Measurements from ENCODE around the gene ARHGAP22.

Gene ARHGAP22

DNA sequence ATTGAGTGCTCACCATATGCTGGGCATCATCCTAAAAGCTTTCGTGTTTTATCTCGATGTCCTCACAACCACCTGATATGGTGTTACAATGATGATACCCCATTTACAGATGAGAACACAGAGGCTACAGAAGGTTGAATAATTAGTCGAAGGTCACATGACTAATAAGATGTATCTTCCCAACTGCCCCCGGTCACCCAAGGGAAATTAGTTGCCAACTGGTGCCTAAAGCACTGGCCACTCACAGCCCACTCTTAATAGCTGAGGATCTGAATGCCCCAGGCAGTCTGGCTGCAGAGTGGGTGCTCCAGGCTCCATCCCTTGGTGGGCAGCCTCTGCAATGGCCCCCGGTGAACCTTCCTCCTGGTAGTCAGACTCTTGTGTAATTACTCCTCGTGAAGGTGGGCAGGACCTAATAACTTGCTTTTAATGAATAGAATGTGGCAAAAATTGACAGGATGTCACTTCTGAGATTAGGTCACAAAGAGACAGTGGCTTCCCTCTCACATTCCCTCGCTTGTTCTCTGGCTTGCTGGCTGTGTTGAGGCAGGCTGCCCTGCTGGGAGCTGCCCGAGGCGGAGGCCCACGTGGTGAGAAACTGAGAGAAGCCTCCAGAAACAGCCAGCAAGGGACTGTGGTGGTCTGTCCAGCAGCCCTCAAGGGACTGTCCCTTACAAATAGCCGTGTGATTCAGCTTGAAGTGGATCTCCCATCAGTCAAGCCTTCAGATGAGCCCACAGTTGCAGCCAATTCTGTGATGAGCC lies 109.4 kb downstream of the ARHGAP22 start:
- peak; percentile 11 for DNase-seq

DNA sequence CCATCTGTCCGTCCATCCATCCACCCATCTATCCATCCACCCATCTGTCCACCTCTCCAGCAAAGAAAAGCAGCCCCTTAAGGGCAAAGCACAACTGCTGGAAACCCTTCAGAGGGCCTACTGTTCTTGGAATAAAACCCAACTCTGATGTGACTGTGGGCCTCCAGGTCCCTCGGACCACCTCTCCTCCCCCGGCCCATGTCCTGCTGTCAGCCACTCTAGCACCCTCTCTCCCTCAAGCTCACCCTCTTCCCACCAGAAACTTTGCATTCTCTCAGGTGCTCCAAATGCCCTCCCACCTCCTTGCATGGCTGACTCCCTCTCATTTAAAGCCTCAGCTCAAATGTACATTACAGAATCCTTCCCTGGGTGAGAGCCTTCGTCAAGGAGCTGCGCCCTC lies 110.3 kb downstream of the ARHGAP22 start:
- DNase-seq, result peak; percentile 10

DNA sequence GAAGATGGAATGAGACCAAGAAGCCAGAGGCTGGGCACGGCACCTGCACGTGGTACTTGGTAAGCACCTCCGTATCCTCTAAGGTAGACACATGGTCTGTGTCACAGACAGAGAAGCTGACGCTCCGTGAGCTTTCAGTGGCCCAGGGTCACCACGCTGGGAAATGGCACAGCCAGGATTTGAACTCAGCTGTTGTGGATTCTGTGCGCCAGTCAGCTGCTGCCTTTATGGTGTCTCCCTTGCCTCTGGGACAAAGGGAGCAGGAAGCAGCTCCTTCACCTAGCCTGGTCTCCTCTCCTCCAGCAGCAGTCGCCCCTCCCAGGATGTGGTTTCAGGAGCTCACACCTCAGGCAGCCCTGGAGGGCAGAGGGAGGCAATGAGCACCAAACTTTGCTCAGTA lies 110.8 kb downstream of the ARHGAP22 start:
- peak; percentile 22 for DNase-seq

- DNase-seq, result peak; percentile 18
These were observed 111.6 kb downstream of the ARHGAP22 start for GRCh38 chr10:48493083-48493871.

DNA sequence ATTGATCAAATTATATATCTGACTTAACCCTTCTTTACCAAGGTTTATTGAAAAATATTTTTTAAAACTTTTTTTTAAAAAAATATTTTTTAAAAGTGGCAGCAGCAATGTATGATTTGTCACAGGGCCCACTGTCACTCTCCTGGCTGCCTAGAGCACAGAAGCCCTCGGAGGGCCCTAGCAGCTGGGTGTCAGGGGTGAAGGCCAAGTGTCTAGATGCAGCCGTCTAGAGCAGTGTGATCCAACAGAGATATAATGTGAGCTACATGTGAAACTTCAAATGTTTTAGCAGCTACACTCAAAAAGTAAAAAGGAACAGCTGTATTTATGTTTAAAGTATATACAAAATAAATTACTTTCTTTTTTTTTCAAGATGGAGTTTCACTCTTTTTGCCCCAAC lies 112.7 kb downstream of the ARHGAP22 start:
- no peak for DNase-seq

GRCh38 chr10:48491392-48492139 lies 113.3 kb downstream of the ARHGAP22 start:
- peak; percentile 9 for DNase-seq

- DNase-seq, result peak; percentile 15
These were observed 113.9 kb downstream of the ARHGAP22 start for GRCh38 chr10:48490946-48491345.

GRCh38 chr10:48490571-48490940 lies 114.3 kb downstream of the ARHGAP22 start:
- peak; percentile 11 for DNase-seq

DNA sequence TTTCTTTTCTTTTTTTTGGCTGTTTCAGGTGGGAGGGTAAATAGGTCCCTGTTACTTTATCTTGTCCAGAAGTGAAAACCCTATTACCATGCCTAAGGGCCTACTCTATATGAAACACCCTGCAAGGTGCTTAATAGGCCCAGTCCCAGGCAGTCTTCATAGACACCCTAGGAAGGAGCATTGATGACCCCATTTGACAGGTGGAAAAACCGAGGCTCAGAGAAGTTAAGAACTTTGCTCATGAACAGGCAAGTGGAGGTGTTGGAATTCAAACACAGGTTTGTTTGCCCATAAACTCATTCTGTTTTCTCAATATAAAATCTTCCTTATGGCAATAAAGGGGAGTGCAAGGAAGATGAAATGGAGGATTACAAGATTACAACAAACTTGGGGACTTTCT lies 115.8 kb downstream of the ARHGAP22 start:
- no peak for DNase-seq

GRCh38 chr10:48487244-48487643 lies 117.6 kb downstream of the ARHGAP22 start:
- no peak for DNase-seq

- DNase-seq, result no peak
These were observed 119.2 kb downstream of the ARHGAP22 start for GRCh38 chr10:48485711-48486110.

- no peak for DNase-seq
These were observed 120.0 kb downstream of the ARHGAP22 start for GRCh38 chr10:48484911-48485310.

DNA sequence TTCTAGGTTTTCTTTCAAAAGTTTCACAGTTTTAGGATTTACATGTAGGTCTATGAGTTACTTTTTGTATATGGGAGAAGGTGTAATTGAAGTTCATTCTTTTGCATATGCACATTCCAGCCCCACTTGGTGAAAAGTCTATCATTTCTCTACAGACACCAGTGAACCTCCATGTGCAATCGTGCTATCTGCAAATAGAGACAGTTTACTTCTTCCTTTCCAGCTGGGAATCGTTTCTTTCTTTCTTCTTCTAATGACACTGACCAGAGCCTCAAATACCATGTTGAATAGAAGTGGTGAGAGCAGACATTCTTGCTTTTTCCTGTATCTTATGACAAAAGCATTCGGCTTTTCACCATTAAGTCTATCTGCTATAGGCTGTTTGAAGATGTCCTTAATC lies 122.7 kb downstream of the ARHGAP22 start:
- DNase-seq, result no peak

DNA sequence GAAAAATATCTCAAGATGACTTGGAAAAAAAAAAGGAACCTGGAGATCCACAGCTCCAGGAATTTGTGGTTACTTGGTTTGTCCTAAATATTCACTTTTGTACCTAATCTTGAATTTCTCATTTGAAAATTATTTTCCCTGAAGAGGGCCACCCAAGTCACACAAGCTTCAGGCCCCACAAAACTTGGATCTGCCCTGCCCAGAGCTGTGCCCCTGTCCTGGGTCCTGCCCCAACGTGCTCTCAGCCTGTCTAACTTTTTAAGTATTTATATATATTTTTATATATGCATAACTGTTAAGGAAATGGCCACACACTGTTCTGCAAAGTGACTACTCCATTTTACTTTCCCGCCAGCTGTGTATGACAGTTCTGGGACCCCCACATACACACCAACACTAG lies 123.5 kb downstream of the ARHGAP22 start:
- no peak for DNase-seq

GRCh38 chr10:48480397-48481374 lies 124.2 kb downstream of the ARHGAP22 start:
- DNase-seq, result peak; percentile 15

DNA sequence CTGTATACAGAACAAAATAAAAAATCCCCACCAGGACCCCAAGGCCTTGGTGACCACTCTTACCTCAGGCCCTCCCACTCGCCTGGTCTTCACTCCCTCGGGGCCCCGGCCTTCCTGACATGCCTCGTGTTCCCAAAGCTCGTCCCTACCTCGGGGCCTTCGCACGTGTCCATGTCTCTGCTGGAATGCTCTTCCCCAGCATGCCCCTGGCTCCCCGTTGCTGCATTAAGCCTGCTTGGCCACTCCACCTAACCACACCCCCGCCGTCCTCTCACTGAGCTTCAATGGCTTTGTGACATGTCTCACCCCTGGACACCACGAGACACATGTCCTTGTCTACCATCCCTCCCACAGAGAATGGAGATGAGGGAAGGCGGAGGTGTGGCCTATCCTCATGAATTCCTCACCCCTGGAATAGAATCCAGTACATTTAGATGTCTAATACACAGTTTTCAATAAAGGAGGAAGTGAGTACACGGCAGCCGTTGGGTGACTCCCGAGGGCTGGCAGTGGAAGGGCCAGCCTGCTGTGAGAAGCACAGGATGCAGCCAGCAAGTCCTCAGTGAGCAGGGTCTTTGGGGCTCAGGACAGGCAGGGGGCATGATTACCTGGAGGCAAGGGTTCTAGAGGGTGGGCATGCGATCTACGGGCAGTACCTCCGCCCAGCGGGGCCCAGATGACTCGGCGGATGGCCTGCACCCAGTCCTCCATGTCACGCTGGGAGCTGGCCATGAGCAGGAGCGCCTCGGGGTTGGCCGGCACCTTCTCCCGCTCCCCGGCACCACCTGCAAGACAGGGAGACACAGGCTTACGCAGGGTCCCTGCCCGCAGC lies 125.7 kb downstream of the ARHGAP22 start:
- DNase-seq, result peak; percentile 10

DNA sequence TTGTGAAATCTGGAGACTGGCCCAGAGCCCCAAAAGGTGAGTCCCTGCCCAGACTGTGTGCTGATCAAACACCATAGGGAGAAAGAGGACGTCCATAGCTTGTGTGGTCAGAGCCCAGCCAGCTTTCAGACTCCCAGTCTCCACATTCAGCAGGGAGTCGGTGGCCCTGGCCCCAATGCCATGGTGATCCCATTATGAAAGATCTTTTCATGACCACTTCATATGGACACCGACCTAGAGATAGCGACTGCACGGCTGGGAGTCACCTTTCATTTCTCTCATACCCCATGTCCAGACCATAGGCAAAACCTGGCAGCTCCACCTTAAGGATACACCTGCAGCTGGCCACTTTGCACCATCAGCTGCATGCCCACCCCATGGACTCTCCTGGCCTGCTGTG lies 126.4 kb downstream of the ARHGAP22 start:
- peak; percentile 16 for DNase-seq

GRCh38 chr10:48477616-48478015 lies 127.3 kb downstream of the ARHGAP22 start:
- DNase-seq, result no peak

- no peak for DNase-seq
These were observed 127.7 kb downstream of the ARHGAP22 start for GRCh38 chr10:48477141-48477540.

DNA sequence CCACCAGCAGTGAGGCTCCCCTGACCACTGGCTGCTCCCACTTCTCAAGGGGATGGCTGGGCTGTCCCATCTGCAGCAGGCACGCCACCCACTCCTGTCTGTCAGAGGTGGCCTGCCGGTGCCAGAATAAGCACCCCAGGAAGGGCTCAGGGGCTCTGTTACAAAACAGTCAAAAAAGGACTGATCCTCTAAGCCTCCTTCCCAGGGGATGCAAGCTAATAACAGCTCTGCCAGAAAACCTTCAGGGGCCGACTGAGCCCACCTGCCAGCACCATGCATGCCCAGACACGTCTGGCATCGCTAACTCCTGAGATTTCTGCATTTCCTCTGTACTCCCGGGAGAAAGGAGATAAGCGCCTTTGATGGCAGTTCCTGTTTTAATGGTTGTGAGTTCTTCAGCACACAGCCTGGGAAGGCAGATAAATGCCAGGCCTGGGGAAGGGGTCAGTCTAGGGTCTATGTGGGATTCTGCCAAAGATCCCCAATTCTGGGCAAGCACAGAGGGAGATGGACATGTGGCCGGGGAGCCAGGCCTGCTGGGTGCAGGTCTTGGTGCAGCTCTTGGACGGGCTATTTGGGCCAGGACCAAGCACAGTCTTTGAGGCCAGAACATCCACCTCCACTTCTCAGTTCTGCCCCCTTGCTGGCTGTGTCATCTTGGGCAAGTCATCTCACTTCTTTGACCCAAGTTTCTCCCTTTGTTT lies 128.4 kb downstream of the ARHGAP22 start:
- peak; percentile 1 for DNase-seq

DNA sequence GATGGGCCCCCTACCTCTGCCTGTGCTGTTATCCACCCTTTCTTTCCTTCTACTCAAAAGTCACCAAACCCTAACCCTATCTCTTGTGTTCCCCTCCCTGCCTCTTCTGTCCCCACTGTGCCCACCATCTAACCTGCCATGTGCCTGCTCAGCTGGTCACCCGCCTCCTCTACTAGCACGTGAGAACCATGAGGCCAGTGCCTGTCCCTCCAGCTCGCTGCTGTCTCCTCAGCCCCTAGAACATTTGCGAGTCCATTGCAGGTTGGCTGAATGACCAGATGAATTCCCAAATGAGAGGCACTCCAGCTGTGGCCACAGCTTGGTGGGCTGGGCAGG lies 129.0 kb downstream of the ARHGAP22 start:
- DNase-seq, result peak; percentile 1
